COLO829 (cell line): ENCODE data around the gene ATP8B4.

Experiments used
- DNase-seq: peaks from one replicate; pipeline ENCODE4 v3.0.0; 2012; ENCODE audit warnings: low spot score

The ATP8B4 gene

DNA sequence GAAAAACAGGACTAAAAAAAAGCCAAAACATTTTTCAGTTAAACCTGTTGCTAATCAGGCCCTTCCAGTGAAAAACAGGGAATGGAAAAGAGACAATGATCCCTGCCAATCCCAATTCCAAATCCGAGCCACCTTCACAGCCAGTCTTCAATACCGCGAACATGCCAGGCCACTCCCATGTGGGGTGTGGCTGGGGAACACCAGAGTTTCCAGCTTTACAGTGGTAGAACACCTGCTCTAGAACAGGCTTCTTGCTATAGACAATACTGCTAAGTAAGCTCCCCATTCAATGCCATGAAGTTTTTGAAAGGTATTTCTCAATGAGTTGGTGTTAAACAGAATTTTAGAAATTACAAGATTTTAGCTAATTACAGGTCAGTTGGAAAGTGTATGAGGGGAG is 228.3 kb downstream of the ATP8B4 start:
- no peak for DNase-seq

- DNase-seq = no peak
These were observed 229.5 kb downstream of the ATP8B4 start for GRCh38 chr15:49889536-49889935.

DNA sequence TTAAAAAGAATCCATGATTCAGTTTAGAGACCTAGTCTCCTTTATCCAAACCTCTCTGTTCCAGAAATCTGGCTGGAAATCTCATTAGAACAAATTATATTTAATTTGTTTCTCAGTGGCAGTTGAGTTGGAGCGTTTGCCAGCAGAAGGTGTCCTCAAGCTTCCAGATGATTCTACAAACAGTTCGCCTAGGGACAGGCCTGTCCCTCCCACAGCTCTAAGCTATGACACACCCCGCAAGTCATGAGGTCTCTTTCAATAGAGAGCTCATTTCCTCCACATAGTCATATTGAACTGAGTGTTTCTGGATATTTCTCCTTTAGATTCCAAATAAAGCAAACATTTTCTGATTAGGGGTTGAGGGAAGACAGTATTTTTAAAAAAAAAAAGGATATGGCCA is 230.3 kb downstream of the ATP8B4 start:
- no peak for DNase-seq

DNA sequence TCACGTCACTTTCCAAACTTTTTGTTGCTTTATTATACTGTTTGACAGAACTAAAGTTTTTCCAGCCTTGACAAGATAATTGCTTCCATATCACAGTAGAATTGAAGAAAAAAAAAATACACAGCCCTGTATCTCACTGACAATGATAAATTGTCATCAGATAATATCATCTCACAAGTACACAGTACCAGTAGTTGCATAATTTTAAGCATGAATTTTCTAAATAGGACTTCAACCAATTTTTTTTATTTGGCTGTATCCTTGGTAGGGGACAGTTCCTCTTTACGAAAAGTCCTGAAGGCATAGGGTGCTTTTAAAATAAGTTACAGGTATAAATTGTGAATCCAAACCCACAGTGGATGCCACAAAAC is 230.7 kb downstream of the ATP8B4 start:
- no peak for DNase-seq

DNA sequence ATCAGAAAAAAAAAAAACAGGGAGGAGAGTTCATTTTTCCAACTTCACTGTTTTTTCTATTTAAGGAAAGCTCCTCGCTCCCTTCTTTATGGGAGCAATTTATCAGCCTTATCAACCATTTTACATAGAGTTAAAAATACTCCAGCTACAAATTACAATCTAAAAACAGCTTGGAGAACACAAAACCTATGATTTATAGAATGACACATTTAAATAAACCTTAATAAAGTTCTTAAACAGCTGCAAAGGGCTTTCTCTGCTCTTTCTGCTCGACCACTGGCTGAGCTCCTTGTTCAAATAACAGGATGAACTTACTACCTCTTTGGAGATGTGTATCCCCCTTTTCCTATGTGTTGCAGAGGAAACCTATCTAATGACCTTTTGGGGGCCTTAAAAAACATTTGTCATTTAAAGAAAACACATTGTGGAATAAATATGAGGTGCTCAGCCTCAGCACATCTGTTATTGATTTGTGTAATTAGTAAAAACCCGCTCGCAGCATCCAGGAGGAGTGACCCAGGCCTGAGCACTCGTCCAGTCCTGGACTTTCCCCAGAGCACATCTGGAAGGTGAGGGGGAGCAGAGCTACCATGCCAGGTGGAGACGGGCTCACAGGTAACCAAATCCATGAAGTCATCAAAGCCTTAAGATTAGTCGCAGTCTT is 231.2 kb downstream of the ATP8B4 start:
- DNase-seq = no peak

- no peak for DNase-seq
These were observed 235.9 kb downstream of the ATP8B4 start for GRCh38 chr15:49883121-49883520.

DNA sequence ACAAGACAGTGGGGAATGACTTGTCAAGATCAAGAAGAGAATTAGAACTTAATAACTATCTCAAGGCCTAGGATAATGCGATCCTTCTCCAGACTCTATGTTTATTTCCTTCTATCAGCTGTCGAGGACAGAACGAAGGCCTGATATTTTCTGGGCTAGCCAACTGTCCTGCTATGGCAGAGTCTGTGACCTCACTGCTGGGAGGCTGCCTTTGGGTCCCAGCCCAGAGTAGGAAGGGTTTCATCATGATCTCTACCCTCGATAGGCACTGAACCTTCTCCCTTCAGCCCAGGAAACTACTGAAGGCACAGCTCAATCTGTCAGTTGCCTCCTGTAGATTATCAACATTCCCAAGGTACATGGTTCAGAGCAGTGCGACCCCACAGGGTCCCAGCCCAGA is 237.2 kb downstream of the ATP8B4 start:
- DNase-seq = no peak

GRCh38 chr15:49881433-49881832 is 237.6 kb downstream of the ATP8B4 start:
- no peak for DNase-seq

DNA sequence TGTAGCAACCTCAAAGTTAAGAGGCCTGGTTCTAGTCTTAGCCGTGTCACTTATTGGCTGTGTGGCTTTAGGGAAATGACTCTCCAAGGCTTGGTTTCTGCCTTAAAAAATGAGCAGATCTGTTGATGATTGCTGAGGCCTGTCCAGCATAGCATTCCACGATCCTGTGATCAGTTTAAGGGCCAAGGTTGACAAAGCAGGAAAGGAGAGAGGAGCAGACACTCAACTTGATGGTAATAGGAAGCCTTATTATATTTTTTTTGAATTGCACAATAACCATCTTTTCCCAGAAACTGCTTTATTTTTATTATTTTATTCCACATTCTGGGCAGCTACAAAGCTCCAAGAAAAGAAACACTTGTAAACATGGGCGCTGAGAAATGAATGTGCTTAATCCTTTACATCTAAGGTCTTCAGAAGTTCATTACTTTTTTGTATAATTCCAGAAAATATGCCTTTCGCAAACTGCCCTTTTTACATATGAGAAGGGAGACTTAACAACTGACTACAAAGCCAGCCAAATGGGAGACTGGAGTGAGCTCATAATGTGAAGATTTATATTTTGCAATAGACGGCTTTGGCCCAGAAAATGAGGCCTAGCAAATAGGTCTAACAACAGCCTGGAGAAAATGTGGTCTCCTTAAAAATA is 241.0 kb downstream of the ATP8B4 start:
- DNase-seq = no peak

GRCh38 chr15:49877117-49877872 is 241.7 kb downstream of the ATP8B4 start:
- DNase-seq = no peak

GRCh38 chr15:49876401-49877038 is 242.5 kb downstream of the ATP8B4 start:
- peak; percentile 7 for DNase-seq

GRCh38 chr15:49875392-49875791 is 243.6 kb downstream of the ATP8B4 start:
- DNase-seq = no peak

DNA sequence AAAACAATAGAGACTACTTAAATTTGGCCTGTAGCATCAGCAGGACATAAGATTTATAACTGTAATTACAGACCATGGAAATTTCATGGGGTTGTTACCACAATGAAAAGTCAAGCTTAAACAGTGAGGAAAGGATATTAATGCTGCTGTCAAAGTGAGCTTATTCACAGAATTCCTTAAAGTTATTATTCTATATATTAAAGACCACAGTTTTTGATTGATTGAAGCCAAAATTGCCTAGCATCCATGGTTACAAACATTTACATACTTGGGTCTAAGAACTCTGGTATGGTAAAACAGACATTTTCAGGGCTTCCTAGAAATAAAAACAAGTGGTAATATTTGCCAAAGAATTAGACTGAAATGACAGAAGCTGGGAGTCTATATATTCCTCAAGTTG is 248.6 kb downstream of the ATP8B4 start:
- DNase-seq = no peak

GRCh38 chr15:49868348-49868747 is 250.7 kb downstream of the ATP8B4 start:
- DNase-seq = no peak

DNA sequence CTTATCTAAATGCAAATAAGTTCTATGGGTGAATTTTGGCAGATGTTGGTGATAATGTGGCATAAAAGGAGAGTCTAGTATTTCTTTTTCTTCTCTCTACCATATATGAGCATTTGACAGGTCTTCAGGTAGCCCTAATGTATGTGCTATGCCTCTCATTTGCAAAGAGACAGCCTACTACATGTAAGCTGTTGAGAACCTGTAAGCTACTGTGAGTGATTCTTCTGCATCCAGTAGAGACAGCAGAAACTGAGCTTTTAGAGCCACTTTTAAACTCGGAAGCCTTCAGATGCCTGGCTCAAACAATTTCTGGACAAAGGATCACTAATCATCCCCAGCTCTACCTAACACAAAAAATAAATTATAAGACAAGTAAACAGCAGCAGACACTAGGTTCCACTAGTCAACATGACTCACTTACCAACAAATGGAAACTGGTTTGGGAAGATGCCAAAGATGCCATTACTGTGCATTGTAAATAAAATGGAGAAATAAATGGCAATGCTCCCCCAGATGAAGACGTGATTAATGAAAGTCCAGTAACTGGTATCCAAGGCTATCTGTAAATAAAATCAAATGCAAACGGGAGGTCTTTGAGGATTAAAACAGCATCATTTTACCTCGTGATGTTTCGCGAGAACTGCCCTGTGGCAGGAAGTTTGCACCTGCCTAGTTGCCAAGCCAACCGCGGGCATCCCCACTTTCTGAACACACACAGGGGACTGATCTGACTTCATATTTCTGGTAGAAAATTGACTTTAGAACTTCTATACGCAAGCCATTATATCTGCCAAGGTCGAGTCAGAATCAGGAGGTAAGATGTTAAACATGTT is 252.9 kb downstream of the ATP8B4 start:
- DNase-seq = no peak

DNA sequence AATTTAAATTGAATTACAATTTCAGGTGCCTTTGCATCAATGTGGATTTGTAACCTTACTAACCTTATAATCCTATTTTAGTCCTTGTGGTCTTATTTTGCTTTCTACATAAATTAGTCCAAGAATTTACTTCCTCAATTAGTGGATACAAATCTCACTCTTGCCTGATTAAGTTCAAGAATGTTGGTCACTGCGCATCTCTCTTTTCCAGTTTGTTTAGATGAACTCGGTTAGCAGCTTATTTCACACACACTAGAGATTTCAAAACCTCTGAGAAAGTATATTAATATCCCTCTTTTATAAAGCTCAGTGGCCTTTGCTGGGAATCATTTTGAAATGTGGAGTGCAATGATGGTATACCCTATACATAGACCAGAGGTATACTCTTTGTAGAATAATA is 254.8 kb downstream of the ATP8B4 start:
- DNase-seq = no peak

DNA sequence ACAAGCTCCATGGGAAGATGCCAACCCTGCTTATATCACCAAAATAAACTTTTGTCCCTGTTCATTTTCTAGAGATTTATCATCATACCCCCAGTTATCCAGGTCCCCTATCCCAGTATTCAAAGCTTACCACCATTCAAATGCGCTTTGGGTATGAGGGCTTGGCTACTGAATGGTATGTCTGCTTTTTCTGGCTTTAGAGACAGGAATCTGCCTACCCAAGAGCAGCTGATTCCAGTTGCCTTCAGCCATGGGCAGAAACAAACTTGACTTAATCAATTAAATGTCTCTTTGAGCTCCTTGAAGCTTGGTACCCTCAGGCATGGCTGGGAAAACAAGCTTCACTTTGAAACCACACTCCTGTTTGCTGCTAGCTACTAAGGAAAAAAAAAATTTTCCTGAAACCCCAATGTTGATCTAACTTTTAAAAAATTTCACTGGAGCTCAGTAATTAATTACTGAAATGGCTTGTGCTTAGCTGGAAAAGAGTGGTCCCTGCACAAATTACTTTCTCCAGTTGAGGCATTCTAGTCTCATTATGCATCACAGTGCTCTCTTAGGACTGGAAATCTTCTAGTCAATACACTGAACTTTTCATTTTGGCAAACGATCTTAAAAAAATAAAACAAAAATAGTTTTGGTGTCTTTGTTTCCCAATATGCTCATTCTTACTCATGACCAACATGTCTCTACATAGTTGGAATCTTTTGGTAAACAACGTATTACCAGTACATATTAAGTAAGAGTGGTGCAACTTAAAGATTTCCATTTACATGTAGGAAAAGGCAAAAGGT is 255.4 kb downstream of the ATP8B4 start:
- DNase-seq = no peak

GRCh38 chr15:49860101-49860500 is 258.9 kb downstream of the ATP8B4 start:
- no peak for DNase-seq

- no peak for DNase-seq
These were observed 261.2 kb downstream of the ATP8B4 start for GRCh38 chr15:49857496-49858475.
